ENCODE data around the gene SLIT1. TPM values are rescaled to one million over a fixed set of nuclear protein-coding genes. Genes with fewer than 3 reads are reported as not detected.

Gene SLIT1
- total and polyA plus RNA-seq, 3 donors from 2014 or later: 1.9 to 4.6 (median 2.5) TPM

- no peaks in the 10 kb centered on the region for H3K9me3 ChIP-seq
- 89 to 92% methylated on average over 2 of the region's 2 CpGs for WGBS, 2 donors
- no peak for DNase-seq
- TF ChIP-seq POLR2A (IDR thresholded peaks at IDR 0.05) (no peak), CTCF (IDR thresholded peaks at IDR 0.05) (no peak)
- intact Hi-C loops (cut with DNase I; ENCODE audit: low total_unique reads): no loop called here
- no peaks in the 10 kb centered on the region for H3K27me3 ChIP-seq
- H3K4me1 ChIP-seq: no peaks in the 10 kb centered on the region
- no peaks in the 10 kb centered on the region for H3K36me3 ChIP-seq (ENCODE audit: low read depth, missing control alignments)
- no peak overlapping the region for H3K4me3 ChIP-seq
- no peak overlapping the region for H3K27ac ChIP-seq
These were observed 221.6 kb downstream of the SLIT1 start for GRCh38 chr10:96964131-96964530.

GRCh38 chr10:96960872-96961271 lies 224.9 kb downstream of the SLIT1 start:
- no peak for TF ChIP-seq CTCF (IDR thresholded peaks at IDR 0.05)
- TF ChIP-seq POLR2A (IDR thresholded peaks at IDR 0.05): no peak
- H3K4me1 ChIP-seq: no peaks in the 10 kb centered on the region
- H3K27ac ChIP-seq: no peak overlapping the region
- H3K27me3 ChIP-seq: no peaks in the 10 kb centered on the region
- H3K4me3 ChIP-seq: no peak overlapping the region
- intact Hi-C loops (cut with DNase I; ENCODE audit: low total_unique reads): no loop called here
- no peaks in the 10 kb centered on the region for H3K36me3 ChIP-seq (ENCODE audit: low read depth, missing control alignments)
- 84 to 88% methylated on average over 2 of the region's 2 CpGs for WGBS, 2 donors
- H3K9me3 ChIP-seq: no peaks in the 10 kb centered on the region
- DNase-seq: no peak

GRCh38 chr10:96959733-96960132 lies 226.0 kb downstream of the SLIT1 start:
- Histone ChIP-seq H3K9me3 (no peaks in the 10 kb centered on the region), H3K27me3 (no peaks in the 10 kb centered on the region), H3K4me3 (no peak overlapping the region), H3K4me1 (no peaks in the 10 kb centered on the region), H3K27ac (no peak overlapping the region), H3K36me3 (ENCODE audit: low read depth, missing control alignments) (no peaks in the 10 kb centered on the region)
- TF ChIP-seq POLR2A (IDR thresholded peaks at IDR 0.05) (no peak), CTCF (IDR thresholded peaks at IDR 0.05) (no peak)
- no peak for DNase-seq
- 83 to 90% methylated on average over 1 of the region's 1 CpG for WGBS, 2 donors
- intact Hi-C loops (cut with DNase I; ENCODE audit: low total_unique reads): no loop called here

GRCh38 chr10:96958071-96958470 lies 227.7 kb downstream of the SLIT1 start:
- H3K9me3 ChIP-seq: no peaks in the 10 kb centered on the region
- no peaks in the 10 kb centered on the region for H3K4me1 ChIP-seq
- intact Hi-C loops (cut with DNase I; ENCODE audit: low total_unique reads): no loop called here
- H3K27ac ChIP-seq: no peak overlapping the region
- H3K4me3 ChIP-seq: no peak overlapping the region
- TF ChIP-seq POLR2A (IDR thresholded peaks at IDR 0.05) (no peak), CTCF (IDR thresholded peaks at IDR 0.05) (no peak)
- H3K27me3 ChIP-seq: no peaks in the 10 kb centered on the region
- no peaks in the 10 kb centered on the region for H3K36me3 ChIP-seq (ENCODE audit: low read depth, missing control alignments)
- 98% methylated on average over 2 of the region's 2 CpGs for WGBS, 2 donors
- DNase-seq: no peak

- H3K9me3 ChIP-seq: no peaks in the 10 kb centered on the region
- intact Hi-C loops (cut with DNase I; ENCODE audit: low total_unique reads): no loop called here
- no peak for DNase-seq
- H3K36me3 ChIP-seq (ENCODE audit: low read depth, missing control alignments): no peaks in the 10 kb centered on the region
- no peak overlapping the region for H3K27ac ChIP-seq
- H3K27me3 ChIP-seq: no peaks in the 10 kb centered on the region
- whole genome bisulfite sequencing, 2 donors: 77 to 82% methylated on average over 4 of the region's 4 CpGs
- TF ChIP-seq CTCF (IDR thresholded peaks at IDR 0.05): no peak
- no peak for TF ChIP-seq POLR2A (IDR thresholded peaks at IDR 0.05)
- H3K4me1 ChIP-seq: no peaks in the 10 kb centered on the region
- H3K4me3 ChIP-seq: no peak overlapping the region
These were observed 230.0 kb downstream of the SLIT1 start for GRCh38 chr10:96955794-96956193.

All from testis (tissue), 3 donors.